Gastroesophageal sphincter (tissue), 4 donors: Measurements from ENCODE around the gene MAP7. TPM values are rescaled to one million over a fixed set of nuclear protein-coding genes. Genes with fewer than 3 reads are reported as not detected.
"Not testable (repeated sequence)": the region's sequence is repeated elsewhere in the genome, so short reads cannot be mapped to it uniquely, and the experiment has no call there.

Source experiments
- ATAC-seq: fragments of 150-250 bp; one replicate; pipeline ENCODE4 v1.9.1; 2016; ENCODE audit warnings: mild to moderate bottlenecking, moderate library complexity
- H3K27ac ChIP-seq, 4 donors: fragments of 200-600 bp; sonication (generic) in 3 of 4; 1 replicate in 3 of 4; 2 replicates in 1 of 4; pipeline ENCODE4 v1.5.1; 2016 to 2019
- H3K27me3 ChIP-seq: fragments of 200-600 bp; sonication (generic); one replicate; pipeline ENCODE4 v1.5.1; 2019
- H3K36me3 ChIP-seq, 2 donors: fragments of 200-600 bp; sonication (generic); one replicate each; pipeline ENCODE4 v1.5.1; 2019; ENCODE audit warnings: control low read depth in 1 of 2
- H3K4me1 ChIP-seq, 3 donors: fragments of 200-600 bp; sonication (generic); 1 replicate in 2 of 3; 2 replicates in 1 of 3; pipeline ENCODE4 v1.5.1; 2016 to 2019; ENCODE audit warnings: control low read depth in 2 of 3
- H3K4me3 ChIP-seq, 2 donors: fragments of 200-600 bp; sonication (generic); one replicate each; pipeline ENCODE4 v1.5.1; 2019; ENCODE audit warnings: mild to moderate bottlenecking in 1 of 2, moderate library complexity in 1 of 2
- H3K9me3 ChIP-seq, 3 donors: fragments of 200-600 bp; sonication (generic); one replicate each; pipeline ENCODE4 v1.5.1; 2017 to 2019; ENCODE audit warnings: control low read depth in 2 of 3
- EP300 ChIP-seq: sonication (generic); formaldehyde crosslinking; IDR thresholded peaks from one replicate; pipeline ENCODE4 v1.6.1; 2017; ENCODE audit warnings: antibody characterized with exemption, mild to moderate bottlenecking
- POLR2A ChIP-seq, 2 donors: fragments of 450-650 bp; IDR thresholded peaks; one replicate each; pipeline ENCODE4 v1.6.1; 2017; ENCODE audit warnings: antibody characterized with exemption in 2 of 2, mild to moderate bottlenecking in 2 of 2, moderate library complexity in 1 of 2
- POLR2AphosphoS5 ChIP-seq: sonication (generic); formaldehyde crosslinking; IDR thresholded peaks from one replicate; pipeline ENCODE4 v1.6.1; 2017; ENCODE audit warnings: antibody characterized with exemption
- WGBS, 2 donors: methylation state at CpG; one replicate each; pipeline ENCODE4 v1.1.5; 2018; ENCODE audit warnings: low coverage in 1 of 2; 5-methylcytosine and 5-hydroxymethylcytosine counted together
- total RNA-seq, 4 donors: library from RNA; depleted of rRNA; stranded (reverse); fragments of >200 nt; gene quantifications; one replicate each; pipeline ENCODE4 v1.1.0, GENCODE V29; 2016
- TF ChIP-seq, protein P1 (sequence below), 4 experiments: fragments of 200-600 bp in 2 of 4; fragments of 450-650 bp in 2 of 4; sonication (generic) in 1 of 4; IDR thresholded peaks; one replicate each; pipeline ENCODE4 v1.5.1; 2017 to 2019; ENCODE audit warnings: antibody characterized with exemption in 4 of 4, mild to moderate bottlenecking in 2 of 4, moderate library complexity in 2 of 4

The MAP7 gene
- total RNA-seq, 4 donors from 2014 or later, result 1.1 to 6.7 (median 4.3) TPM

DNA sequence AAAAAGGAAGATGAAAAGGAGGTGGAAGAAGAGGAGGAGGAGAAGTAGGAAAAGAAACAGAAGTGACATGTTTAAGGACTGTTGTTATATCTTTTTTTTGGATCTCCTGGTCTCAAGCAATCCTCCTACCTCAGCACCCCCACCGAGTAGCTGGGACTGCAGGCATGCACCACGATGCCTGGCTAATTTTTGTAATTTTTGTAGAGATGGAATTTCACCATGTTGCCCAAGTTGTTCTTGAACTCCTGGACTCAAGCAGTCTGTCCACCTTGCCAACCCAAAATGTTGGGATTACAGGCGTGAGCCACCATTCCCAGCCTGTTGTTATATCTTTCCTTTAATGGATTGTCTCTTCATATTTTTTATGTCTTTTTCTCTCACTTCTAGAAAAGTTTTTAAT lies 241.1 kb downstream of the MAP7 start:
- Histone ChIP-seq H3K9me3 (no peaks in the 10 kb centered on the region), H3K4me1 (no peaks in the 10 kb centered on the region), H3K27me3 (no peaks in the 10 kb centered on the region), H3K36me3 (no peaks in the 10 kb centered on the region), H3K27ac (no peak overlapping the region), H3K4me3 (no peak overlapping the region)
- WGBS, 2 donors, result 86 to 89% methylated on average over 3 of the region's 3 CpGs
- TF ChIP-seq, protein P1, sequence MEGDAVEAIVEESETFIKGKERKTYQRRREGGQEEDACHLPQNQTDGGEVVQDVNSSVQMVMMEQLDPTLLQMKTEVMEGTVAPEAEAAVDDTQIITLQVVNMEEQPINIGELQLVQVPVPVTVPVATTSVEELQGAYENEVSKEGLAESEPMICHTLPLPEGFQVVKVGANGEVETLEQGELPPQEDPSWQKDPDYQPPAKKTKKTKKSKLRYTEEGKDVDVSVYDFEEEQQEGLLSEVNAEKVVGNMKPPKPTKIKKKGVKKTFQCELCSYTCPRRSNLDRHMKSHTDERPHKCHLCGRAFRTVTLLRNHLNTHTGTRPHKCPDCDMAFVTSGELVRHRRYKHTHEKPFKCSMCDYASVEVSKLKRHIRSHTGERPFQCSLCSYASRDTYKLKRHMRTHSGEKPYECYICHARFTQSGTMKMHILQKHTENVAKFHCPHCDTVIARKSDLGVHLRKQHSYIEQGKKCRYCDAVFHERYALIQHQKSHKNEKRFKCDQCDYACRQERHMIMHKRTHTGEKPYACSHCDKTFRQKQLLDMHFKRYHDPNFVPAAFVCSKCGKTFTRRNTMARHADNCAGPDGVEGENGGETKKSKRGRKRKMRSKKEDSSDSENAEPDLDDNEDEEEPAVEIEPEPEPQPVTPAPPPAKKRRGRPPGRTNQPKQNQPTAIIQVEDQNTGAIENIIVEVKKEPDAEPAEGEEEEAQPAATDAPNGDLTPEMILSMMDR (IDR thresholded peaks at IDR 0.05), result no peak
- TF ChIP-seq POLR2AphosphoS5 (no peak), POLR2A (IDR thresholded peaks at IDR 0.05) (no peak), EP300 (no peak)
- no peak for ATAC-seq

DNA sequence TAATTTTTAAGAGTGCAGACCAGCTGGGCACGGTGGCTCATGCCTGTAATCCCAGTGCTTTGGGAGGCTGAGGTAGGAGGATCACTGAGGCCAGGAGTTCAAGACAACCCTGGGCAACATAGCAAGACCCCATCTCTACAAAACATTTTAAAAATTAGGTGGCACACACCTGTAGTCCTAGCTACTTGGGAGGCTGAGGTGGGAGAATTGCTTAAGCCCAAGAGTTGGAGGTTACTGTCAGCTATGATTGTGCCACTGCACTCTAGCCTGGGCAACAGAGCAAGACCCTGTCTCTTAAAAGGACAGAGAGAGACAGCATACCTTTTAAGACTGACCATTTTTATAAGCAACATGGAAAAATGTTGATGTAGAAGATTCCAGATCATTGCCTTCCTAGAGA lies 241.8 kb downstream of the MAP7 start:
- H3K4me1 ChIP-seq, H3K27me3 ChIP-seq, H3K4me3 ChIP-seq, ATAC-seq, H3K9me3 ChIP-seq, H3K36me3 ChIP-seq, H3K27ac ChIP-seq: not testable (repeated sequence)
- whole genome bisulfite sequencing, 2 donors, result 81 to 100% methylated on average over 1 of the region's 1 CpG

DNA sequence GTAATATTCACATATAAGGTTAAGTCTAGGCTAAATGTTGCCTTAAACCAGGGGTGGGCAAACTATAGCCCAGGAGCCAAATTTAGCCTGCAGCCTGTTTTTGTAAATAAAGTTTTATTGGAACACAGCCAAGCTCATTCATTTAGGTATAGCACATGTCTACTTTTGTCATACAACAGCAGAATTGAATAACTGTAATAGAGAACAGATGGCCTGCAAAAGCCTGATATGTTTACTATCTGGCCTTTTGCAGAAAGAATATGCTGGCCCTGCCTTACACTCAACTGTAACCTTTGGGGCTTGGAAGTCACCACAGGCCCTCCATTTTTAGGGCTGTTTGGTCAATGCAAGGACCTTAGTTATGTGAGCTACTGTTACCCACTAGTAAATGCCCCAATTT lies 242.9 kb downstream of the MAP7 start:
- Histone ChIP-seq H3K9me3 (no peaks in the 10 kb centered on the region), H3K27me3 (no peaks in the 10 kb centered on the region), H3K36me3 (no peaks in the 10 kb centered on the region), H3K4me3 (no peak overlapping the region), H3K27ac (no peak overlapping the region), H3K4me1 (no peaks in the 10 kb centered on the region)
- TF ChIP-seq POLR2AphosphoS5 (no peak), EP300 (no peak), POLR2A (IDR thresholded peaks at IDR 0.05) (no peak)
- TF ChIP-seq, protein P1 (IDR thresholded peaks at IDR 0.05), result no peak
- no peak for ATAC-seq

DNA sequence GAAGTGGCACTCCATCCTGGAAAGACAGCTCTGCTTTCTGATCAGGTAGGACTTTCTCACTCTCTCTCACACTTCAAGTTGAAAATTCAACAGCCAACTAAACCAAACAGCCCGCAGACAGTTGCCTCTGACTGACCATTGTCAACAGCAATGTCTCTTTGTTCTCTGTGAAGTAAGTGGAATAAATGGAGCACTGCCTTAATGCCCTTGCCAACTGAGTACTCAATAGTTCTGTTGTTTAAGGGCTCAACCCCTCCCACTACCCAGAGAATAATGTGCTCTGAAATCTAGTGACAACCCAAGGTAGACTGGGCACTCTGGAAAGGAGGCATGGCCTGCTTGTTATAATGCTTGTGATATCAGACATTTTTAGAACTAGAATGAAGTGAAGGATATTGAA lies 243.8 kb downstream of the MAP7 start:
- no peak for ATAC-seq
- H3K27ac ChIP-seq, result no peak overlapping the region
- 75% methylated on average over 1 of the region's 1 CpG; no CpG with 5 or more reads in 1 of the 2 donors for WGBS, 2 donors

DNA sequence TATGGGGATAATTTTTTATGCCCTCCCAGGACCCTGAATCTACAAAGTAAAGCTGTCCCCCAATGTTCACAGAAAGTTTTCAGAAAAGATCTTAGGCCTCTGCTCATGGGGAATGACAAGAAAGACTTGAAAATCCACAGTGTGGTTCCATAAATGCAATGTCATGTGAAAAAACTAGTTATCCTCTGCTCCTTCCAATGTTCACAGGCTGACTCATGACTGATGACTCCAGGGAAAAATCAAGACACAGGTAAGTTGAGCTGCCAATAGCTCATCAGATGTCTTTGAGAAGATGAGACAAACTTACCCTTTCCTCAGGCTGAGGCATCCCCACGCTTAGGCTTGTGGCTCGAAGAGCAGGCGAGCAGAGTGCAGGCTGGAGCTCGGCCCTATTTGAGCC lies 245.8 kb downstream of the MAP7 start:
- H3K36me3 ChIP-seq, result no peaks in the 10 kb centered on the region
- no peak overlapping the region for H3K27ac ChIP-seq
- H3K4me3 ChIP-seq, result no peak overlapping the region
- no peak for ATAC-seq
- H3K4me1 ChIP-seq, result no peaks in the 10 kb centered on the region
- no peaks in the 10 kb centered on the region for H3K9me3 ChIP-seq
- 89% methylated on average over 3 of the region's 4 CpGs; no CpG with 5 or more reads in 1 of the 2 donors for WGBS, 2 donors
- no peak for TF ChIP-seq EP300
- TF ChIP-seq, protein P1 (IDR thresholded peaks at IDR 0.05), result no peak
- no peak for TF ChIP-seq POLR2A (IDR thresholded peaks at IDR 0.05)
- no peak for TF ChIP-seq POLR2AphosphoS5
- no peaks in the 10 kb centered on the region for H3K27me3 ChIP-seq

More for the DNA sequence above, 243.8 kb downstream of the MAP7 start:
- H3K4me3 ChIP-seq, result no peak overlapping the region
- no peaks in the 10 kb centered on the region for H3K36me3 ChIP-seq
- H3K27me3 ChIP-seq, result no peaks in the 10 kb centered on the region
- H3K9me3 ChIP-seq, result no peaks in the 10 kb centered on the region
- no peak for TF ChIP-seq EP300
- no peak for TF ChIP-seq POLR2A (IDR thresholded peaks at IDR 0.05)
- TF ChIP-seq, protein P1 (IDR thresholded peaks at IDR 0.05), result no peak
- TF ChIP-seq POLR2AphosphoS5, result no peak
- H3K4me1 ChIP-seq, result no peaks in the 10 kb centered on the region

DNA sequence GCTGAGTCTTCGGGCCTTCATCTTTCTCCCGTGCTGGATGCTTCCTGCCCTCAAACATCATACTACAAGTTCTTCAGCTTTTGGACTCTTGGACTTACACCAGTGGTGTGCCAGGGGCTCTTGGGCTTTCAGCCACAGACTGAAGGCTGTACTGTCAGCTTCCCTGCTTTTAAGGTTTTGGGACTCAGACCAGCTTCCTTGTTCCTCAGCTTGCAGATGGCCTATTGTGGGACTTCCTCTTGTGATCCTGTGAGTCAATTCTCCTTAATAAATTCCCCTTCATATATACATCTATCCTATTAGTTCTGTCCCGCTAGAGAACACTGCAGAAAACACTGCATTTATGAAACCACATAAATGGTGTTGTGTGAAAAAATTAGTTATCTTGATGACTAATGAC lies 246.7 kb downstream of the MAP7 start:
- no peak overlapping the region for H3K4me3 ChIP-seq
- H3K36me3 ChIP-seq, result no peaks in the 10 kb centered on the region
- no peaks in the 10 kb centered on the region for H3K27me3 ChIP-seq
- no peaks in the 10 kb centered on the region for H3K9me3 ChIP-seq
- 75 to 91% methylated on average over 2 to 3 of the region's 3 CpGs for WGBS, 2 donors
- ATAC-seq, result no peak
- TF ChIP-seq, protein P1 (IDR thresholded peaks at IDR 0.05), result no peak
- TF ChIP-seq POLR2A (IDR thresholded peaks at IDR 0.05) (no peak), EP300 (no peak), POLR2AphosphoS5 (no peak)
- H3K27ac ChIP-seq, result no peak overlapping the region
- no peaks in the 10 kb centered on the region for H3K4me1 ChIP-seq
